ENCODE data around the gene DESI1.
A peak's percentile ranks its signal among the peaks of the same experiment; 100 is the strongest.
"Not testable (repeated sequence)": the region's sequence is repeated elsewhere in the genome, so short reads cannot be mapped to it uniquely, and the experiment has no call there.

Gene DESI1

DNA sequence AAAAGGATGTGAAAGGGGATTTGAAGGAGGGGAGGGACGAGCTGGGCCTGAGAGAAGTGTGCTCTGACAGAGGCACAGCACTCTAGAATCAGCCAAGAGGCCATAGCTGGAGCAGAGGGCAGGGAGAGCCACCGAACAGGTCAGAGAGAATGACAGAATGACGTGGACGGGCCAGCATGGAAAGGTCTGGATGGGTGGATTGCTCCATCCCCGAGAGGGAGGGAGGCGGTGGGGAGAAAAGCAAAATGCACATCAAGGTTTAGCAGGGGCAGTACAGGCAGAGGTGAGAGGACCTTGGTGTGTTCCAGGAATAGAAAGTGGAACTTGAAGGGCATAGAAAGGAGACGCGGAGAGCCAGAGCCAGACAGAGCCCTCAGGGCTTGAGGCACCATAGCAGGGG, 38.1 kb downstream of the DESI1 start:
- no peak for DNase-seq

DNA sequence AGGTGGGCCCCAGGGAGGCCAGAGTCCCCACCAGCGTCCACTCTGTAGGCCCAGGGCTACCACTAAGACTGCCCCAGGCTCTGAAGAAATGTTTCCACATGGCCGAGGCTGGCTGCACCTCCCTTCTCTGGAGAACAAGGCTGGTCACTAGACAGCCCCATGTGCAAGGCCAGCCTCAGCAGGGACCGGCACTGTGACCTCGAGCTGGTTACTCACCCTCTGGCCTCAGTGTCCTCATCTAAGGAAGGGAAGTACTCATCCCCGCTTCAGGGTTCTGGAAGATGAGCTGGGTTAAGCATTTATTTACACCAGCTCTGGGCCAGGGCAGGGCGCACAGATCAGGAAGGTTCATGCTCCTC, 40.9 kb downstream of the DESI1 start:
- no peak for DNase-seq

DNA sequence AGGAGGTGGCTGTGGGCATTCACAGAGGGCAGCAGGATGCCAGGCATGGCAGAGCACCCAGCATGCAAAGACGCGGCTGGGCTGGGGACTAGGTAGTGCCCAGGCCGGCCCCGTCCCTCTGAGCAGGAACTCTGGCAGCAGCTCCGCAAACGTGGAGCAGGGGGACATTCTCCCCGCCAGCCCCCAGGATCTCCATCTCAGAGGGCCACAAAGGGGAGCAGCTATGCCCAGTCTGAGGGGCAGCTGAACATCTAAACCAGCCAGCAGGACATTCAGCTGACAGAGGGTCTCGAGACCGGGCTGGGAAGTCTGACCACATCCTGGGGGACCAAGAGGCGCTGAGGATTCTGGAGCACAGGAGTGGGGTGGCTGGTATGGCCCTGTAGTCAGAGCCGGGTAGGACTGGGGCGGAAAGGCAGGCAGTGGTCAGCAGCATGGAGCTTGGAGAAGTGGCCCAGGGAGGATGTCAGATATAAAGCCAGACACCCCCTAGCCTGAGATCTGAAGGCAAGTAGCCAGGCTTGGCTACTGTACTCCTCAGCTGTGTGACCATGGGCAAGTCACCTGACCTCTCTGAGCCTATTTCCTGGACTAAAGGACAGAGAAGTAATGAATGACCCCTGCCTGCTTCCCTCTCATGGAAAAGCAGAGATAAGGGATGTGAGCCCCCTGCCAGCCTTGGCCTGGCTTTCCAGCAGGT, 41.4 kb downstream of the DESI1 start:
- DNase-seq: no peak

- DNase-seq: no peak
Observed at GRCh38 chr22:41578818-41579217, 42.0 kb downstream of the DESI1 start.

- DNase-seq: no peak
Observed at GRCh38 chr22:41578114-41578513, 42.7 kb downstream of the DESI1 start.

GRCh38 chr22:41576877-41577276, 44.0 kb downstream of the DESI1 start:
- peak; percentile 49 for DNase-seq

- DNase-seq: no peak
Observed at GRCh38 chr22:41575533-41575932, 45.3 kb downstream of the DESI1 start.

- peak; percentile 44 for DNase-seq
Observed at GRCh38 chr22:41574847-41575381, 45.9 kb downstream of the DESI1 start.

GRCh38 chr22:41573677-41574076, 47.2 kb downstream of the DESI1 start:
- no peak for DNase-seq

- DNase-seq: not testable (repeated sequence)
Observed at GRCh38 chr22:41572305-41572704, 48.5 kb downstream of the DESI1 start.

GRCh38 chr22:41571786-41572185, 49.1 kb downstream of the DESI1 start:
- DNase-seq: no peak

DNA sequence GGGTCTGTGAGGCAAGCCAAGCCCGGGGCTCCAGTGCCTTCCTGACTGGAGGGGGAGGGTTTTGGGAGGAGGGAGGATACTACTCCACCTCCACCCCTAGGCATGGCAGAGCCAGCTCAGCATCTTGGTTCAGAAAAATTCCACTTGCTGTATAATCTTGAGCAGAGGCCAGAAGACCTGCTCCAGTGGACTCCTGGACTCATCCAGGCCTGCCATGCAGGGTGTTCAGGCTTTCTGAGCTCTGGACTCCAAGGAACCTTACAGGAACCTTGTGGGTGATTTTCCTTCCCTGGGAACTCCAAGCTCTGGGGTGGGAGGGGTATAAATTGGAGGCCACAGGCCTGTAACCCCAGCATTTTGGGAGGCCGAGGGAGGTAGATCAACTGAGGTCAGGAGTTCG, 50.6 kb downstream of the DESI1 start:
- no peak for DNase-seq

DNA sequence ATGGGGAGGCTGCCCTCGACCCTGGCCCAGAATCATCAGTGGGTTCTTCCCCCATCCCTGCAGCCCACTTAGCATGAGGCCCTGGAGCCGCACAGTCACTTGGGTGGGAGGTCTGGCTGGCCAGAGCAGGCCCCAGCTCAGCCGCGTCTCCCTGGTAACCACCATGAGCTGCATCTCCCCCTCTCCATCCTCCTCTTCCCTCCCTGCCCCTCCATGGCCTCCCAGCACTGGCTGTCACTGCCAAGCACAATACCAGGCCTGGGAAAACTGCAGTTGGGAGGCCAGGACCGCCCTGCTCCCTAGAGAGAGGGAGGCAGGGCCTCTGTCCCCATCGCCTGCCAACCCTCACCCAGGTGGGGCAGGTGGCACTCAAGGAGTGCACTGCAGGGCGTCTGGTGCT, 52.0 kb downstream of the DESI1 start:
- DNase-seq: no peak

GRCh38 chr22:41567512-41567768, 53.4 kb downstream of the DESI1 start:
- DNase-seq: no peak

- DNase-seq: no peak
Observed at GRCh38 chr22:41565403-41566054, 55.3 kb downstream of the DESI1 start.

DNA sequence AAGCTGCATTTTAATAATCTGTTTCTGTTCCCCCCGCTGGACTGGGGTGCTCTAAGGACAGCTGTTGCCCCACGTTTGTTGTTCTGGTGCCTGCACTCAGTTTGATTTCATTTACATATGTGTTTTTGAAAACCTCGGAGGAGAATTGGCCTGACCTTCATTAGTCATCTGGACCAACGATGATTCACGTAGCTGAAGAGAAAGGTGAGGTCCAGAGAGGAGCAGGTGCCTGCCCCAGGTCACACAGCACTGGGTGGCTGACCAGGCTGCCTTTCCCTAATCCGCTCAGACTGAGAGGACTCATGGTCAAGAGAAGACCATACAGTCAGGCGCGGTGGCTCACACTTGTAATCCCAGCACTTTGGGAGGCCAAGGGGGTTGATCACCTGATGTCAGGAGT, 56.3 kb downstream of the DESI1 start:
- DNase-seq: no peak

- DNase-seq: no peak
Observed at GRCh38 chr22:41563051-41563711, 57.7 kb downstream of the DESI1 start.

- DNase-seq: no peak
Observed at GRCh38 chr22:41562461-41562860, 58.4 kb downstream of the DESI1 start.

GRCh38 chr22:41561788-41562187, 59.1 kb downstream of the DESI1 start:
- DNase-seq: no peak

- peak; percentile 53 for DNase-seq
Observed at GRCh38 chr22:41561335-41561734, 59.5 kb downstream of the DESI1 start.

DNA sequence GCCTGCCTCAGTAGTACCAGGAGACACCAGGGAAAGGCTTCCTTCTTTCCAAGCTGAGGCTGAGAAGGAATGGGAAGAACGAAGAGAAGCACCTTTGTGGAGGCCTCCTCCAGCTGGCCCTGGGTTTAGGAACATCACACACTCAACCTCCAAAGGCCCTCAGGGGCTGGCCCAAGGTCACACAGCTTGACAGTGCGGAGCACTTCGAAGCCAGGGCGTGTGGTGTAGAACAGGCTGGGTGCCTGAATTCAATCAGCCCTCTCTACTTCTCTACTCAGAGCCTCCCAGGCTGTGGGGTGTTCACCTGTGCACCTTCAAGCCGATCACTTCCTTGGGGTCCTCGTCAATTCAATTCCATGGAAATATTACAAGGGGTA, 60.8 kb downstream of the DESI1 start:
- no peak for DNase-seq

DNA sequence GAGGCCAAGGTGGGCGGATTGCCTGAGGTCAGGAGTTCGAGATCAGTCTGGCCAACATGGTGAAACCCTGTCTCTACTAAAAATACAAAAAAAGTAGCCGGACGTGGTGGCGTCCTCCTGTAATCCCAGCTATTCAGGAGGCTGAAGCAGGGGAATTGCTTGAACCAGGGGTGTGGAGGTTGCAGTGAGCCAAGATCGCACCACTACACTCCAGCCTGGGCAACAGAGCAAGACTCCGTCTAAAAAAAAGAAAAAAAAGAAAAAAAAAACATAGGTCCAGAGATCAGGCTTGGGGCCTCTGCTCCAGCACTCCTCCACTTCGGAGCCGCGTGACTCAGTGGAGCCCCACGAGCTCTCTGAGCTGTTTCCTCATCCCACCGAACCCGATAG, 62.6 kb downstream of the DESI1 start:
- DNase-seq: not testable (repeated sequence)

GRCh38 chr22:41557401-41558240, 63.2 kb downstream of the DESI1 start:
- peak; percentile 89 for DNase-seq

Data from right hindlimb (tissue), 1 donor.